GM12873 (cell line): ENCODE measurements around the gene MRPL19.

Experiments used
- TF ChIP-seq, protein P1 (sequence below): IDR thresholded peaks from 2 replicates; pipeline ENCODE4 v1.5.1; 2012; ENCODE audit warnings: low read depth, mild to moderate bottlenecking, moderate library complexity, low read length, control low read depth; ENCODE audit not compliant: insufficient read depth; ENCODE audit errors: missing control alignments

The MRPL19 gene

DNA sequence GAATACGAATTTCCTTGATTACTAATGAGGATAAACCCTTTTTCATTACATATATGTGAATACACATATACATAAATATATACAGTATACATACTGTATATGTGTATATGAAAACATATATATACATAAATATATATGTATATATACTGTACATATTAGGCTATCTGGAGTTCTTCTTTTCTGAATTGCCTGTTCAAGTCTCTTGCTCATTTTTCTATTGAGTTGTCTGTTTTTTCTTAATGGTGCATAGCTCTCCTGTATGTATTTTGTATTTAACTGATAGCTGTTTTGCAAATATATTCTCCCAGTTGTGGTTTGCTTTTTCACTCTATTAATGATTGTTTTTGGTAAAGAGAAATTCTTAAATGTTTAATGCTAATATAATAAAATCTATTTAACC, 73.0 kb downstream of the MRPL19 start:
- TF ChIP-seq, protein P1, sequence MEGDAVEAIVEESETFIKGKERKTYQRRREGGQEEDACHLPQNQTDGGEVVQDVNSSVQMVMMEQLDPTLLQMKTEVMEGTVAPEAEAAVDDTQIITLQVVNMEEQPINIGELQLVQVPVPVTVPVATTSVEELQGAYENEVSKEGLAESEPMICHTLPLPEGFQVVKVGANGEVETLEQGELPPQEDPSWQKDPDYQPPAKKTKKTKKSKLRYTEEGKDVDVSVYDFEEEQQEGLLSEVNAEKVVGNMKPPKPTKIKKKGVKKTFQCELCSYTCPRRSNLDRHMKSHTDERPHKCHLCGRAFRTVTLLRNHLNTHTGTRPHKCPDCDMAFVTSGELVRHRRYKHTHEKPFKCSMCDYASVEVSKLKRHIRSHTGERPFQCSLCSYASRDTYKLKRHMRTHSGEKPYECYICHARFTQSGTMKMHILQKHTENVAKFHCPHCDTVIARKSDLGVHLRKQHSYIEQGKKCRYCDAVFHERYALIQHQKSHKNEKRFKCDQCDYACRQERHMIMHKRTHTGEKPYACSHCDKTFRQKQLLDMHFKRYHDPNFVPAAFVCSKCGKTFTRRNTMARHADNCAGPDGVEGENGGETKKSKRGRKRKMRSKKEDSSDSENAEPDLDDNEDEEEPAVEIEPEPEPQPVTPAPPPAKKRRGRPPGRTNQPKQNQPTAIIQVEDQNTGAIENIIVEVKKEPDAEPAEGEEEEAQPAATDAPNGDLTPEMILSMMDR = no peak

DNA sequence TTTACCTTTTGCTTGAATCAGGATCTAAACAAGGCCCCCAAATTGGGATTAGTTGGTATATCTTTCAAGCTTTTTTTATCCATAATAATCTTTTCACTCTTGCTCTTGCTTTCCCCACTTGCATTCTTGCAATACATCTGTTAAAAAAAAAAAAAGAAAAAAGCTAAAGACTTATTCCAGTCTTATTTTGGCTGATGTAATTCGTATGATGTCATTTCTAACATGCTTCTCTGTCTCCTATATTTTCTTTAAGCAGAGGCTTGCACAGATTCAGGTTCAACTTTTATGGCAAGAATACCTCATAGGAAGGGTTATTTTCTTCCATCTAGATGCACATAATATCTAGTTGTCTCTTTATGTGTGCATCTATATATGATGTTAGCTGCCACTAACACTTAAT, 73.9 kb downstream of the MRPL19 start:
- TF ChIP-seq, protein P1 = no peak

GRCh38 chr2:75722687-75723086, 76.1 kb downstream of the MRPL19 start:
- TF ChIP-seq, protein P1 = no peak

GRCh38 chr2:75728614-75729419, 82.2 kb downstream of the MRPL19 start:
- TF ChIP-seq, protein P1 = no peak

- TF ChIP-seq, protein P1 = peak; percentile 28
Measured at GRCh38 chr2:75729861-75730260, 83.3 kb downstream of the MRPL19 start.

DNA sequence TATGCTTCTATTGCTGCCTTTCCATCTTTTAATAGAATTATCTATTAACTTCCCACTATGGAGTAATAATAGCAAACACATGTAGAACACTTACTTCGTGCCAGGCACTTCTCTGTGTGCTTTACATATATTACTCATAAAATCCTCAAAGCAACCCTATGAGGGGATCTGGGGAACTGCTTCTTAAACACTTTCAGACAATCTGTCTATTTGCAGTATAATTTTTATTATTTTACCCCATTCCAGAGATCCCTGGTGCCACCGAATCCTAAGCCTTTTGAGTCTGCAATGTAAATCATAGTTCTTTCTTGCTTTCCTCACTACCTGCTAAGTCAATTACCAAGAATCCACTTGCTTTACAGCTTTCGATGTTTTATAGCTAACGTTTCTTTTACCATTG, 89.7 kb downstream of the MRPL19 start:
- TF ChIP-seq, protein P1 = no peak

DNA sequence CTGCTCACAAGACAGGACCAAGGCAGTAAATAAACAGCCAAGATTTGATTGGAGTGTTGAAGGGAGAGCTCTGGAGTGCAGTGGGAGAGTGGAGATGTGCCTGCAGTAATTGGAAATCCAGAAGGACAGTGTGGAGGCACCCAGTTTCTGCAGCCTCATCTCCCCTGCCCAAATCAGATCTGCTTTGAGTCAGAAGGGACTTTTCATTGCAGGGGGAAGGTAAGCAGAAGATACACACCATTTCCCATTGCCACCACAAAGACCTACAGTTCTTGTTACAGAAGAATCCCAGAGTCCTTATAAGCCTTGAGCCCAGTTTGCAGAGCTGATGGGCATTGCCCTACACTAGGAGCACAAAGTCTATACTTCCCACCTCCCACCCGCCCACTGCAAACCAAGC, 91.4 kb downstream of the MRPL19 start:
- TF ChIP-seq, protein P1 = no peak
